Measurements from ENCODE around the gene TNFRSF6B. TPM values are rescaled to one million over a fixed set of nuclear protein-coding genes. Genes with fewer than 3 reads are reported as not detected.
A peak's percentile ranks its signal among the peaks of the same experiment; 100 is the strongest.

TNFRSF6B gene
- total RNA-seq, 1 donor: 0.36 TPM

DNA sequence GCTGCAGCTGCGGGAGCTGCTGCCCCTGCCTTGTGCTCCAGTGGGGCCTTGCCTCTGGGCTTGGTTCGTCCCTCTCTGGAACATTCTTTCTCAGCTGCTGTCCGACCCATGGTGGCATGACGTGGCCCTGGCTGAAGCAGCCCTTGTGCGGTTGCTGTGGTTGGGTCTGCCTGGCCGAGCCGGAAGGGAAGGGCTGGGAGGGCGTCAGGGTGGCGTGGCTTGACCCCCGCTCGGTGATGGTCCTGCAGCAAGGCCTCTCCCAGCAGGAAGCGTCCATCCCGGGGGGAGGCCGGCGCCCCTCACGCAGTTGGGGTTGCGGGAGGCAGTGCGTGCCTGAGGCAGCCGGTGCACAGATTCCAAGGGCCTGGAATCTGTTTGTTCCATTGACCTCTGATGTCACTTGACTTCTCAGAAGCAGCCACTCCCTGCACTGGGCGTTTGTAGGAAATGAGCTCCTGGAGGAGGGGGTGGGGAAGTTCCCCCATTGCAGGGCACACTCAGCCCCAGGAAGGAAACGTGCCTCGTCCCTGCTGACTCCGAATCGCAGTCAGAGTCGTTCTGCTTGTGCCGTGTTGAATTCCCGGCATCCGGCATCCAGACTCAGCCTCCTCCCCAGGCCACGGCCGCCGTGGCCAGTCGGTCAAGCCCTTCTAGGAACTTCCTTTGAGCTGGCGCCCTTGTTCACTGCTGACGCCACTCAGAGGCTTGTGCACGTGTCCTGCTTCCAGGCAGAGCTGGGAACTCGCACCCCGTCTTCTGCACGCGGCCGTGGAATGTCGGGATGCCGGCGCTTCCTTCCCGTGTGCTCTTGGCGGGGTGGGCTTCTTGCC, 9.7 kb upstream of the TNFRSF6B start:
- no peak for TF ChIP-seq CTCF (IDR thresholded peaks at IDR 0.05; ENCODE audit: insufficient read depth, low read length)
- no peak overlapping the region for H3K4me3 ChIP-seq (ENCODE audit: low read depth, low read length)
- DNase-seq (ENCODE audit: low read depth): peak; percentile 92

DNA sequence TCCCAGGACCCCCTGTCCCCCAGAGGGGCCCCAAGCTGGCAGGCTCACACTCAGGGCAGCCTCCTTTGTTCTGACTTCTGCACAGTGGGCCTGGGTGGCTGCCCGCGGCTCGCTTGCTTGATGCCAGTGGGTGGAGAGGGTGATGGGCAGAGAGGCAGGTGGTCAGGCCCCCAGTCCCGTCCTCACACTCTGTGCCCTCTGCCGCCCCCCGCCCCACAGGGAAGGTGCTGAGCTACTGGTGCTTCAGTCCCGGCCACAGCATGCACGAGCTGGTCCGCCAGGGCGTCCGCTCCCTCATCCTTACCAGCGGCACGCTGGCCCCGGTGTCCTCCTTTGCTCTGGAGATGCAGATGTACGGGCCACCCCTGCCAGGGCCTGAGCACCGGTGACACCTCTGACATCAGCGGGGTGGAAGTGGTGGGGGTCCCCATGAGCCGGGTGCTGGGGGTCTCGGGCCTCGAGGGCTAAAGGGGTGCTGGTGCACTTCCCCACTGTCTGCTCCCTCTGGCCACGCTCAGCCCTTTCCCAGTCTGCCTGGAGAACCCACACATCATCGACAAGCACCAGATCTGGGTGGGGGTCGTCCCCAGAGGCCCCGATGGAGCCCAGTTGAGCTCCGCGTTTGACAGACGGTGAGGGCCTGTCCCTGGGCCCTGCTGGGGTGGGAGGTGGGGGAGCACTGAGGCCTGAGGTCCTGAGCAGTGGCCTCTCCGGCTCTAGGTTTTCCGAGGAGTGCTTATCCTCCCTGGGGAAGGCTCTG, 8.9 kb upstream of the TNFRSF6B start:
- no peak for TF ChIP-seq CTCF (IDR thresholded peaks at IDR 0.05; ENCODE audit: insufficient read depth, low read length)
- DNase-seq (ENCODE audit: low read depth): no peak
- no peak overlapping the region for H3K4me3 ChIP-seq (ENCODE audit: low read depth, low read length)

- DNase-seq (ENCODE audit: low read depth): no peak
- no peak overlapping the region for H3K4me3 ChIP-seq (ENCODE audit: low read depth, low read length)
- TF ChIP-seq CTCF (IDR thresholded peaks at IDR 0.05; ENCODE audit: insufficient read depth, low read length): no peak
Observed at GRCh38 chr20:63688228-63689045, 8.0 kb upstream of the TNFRSF6B start.

DNA sequence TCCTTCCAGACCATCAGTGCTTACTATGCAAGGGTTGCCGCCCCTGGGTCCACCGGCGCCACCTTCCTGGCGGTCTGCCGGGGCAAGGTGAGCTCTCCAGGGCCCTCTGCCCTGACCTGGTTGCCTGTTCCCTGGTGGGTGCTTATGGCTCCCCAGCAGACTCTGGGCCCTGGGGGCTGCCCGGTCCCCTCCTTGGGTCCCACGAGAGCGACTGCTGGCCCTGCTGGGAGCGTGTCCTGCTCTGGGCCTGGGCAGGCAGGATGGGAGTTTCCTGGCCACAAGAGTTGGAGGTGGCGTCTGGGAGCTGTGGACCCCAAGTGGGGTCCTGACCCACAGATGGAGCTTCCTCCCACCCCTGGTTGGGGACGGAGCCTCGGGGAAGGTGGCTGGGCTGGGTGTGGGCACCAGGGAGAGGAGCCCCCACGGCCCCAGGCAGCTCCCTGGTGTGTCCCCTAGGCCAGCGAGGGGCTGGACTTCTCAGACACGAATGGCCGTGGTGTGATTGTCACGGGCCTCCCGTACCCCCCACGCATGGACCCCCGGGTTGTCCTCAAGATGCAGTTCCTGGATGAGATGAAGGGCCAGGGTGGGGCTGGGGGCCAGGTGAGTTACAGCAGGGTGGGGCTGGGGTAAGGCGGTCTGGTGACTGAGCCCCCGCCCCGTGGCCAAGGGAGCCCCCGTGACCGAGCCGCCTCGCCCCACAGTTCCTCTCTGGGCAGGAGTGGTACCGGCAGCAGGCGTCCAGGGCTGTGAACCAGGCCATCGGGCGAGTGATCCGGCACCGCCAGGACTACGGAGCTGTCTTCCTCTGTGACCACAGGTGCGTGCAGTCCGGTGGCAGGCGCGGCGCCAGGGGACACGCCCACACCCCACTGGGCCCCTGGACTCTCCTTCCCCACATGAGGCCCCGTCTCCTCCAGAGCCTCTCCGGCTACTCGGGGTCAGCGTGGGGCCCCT, 7.1 kb upstream of the TNFRSF6B start:
- no peak for DNase-seq (ENCODE audit: low read depth)
- TF ChIP-seq CTCF (IDR thresholded peaks at IDR 0.05; ENCODE audit: insufficient read depth, low read length): no peak
- H3K4me3 ChIP-seq (ENCODE audit: low read depth, low read length): no peak overlapping the region

DNA sequence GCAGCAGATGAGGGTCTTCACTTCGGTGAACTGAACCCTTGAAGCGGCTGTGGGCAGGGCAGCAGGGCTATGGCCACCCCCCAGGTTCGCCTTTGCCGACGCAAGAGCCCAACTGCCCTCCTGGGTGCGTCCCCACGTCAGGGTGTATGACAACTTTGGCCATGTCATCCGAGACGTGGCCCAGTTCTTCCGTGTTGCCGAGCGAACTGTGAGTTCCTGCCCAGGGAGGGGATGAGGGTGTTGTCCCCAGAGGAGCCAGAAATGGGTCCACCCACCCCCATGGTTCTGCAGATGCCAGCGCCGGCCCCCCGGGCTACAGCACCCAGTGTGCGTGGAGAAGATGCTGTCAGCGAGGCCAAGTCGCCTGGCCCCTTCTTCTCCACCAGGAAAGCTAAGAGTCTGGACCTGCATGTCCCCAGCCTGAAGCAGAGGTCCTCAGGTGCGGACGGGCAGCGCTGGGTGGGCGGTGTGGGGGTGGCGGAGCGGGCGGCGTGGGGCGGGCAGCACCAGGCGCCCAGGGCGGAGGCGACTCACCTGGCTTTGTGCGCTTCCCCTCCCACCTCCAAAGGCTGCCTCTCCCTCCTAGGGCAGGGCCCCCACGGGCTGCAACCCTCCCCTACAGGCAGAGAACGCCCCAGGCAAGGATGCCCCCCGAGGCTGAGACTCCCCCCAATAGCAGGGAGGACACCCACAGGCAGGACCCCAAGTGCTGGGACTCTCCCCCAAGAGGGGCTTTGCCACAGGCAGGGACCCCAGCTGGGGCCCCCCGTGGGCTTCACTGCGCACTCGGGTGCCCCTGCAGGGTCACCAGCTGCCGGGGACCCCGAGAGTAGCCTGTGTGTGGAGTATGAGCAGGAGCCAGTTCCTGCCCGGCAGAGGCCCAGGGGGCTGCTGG, 6.2 kb upstream of the TNFRSF6B start:
- DNase-seq (ENCODE audit: low read depth): no peak
- no peak for TF ChIP-seq CTCF (IDR thresholded peaks at IDR 0.05; ENCODE audit: insufficient read depth, low read length)
- H3K4me3 ChIP-seq (ENCODE audit: low read depth, low read length): no peak overlapping the region
